Measurements from ENCODE around the gene STX17. TPM values are rescaled to one million over a fixed set of nuclear protein-coding genes. Genes with fewer than 3 reads are reported as not detected.

STX17 gene
- total and polyA plus RNA-seq, 5 donors from 2014 or later, result 26.2 to 33.8 (median 28.5) TPM

GRCh38 chr9:99867536-99867935, 38.9 kb upstream of the STX17 start:
- H3K4me1 ChIP-seq (ENCODE audit: control insufficient read depth, insufficient read depth, low read length, poor library complexity, severe bottlenecking), result peaks cover 5% of the 10 kb centered on the region
- H3K36me3 Mint-ChIP-seq, result no peaks in the 10 kb centered on the region
- H3K27me3 Mint-ChIP-seq, result no peaks in the 10 kb centered on the region
- H3K27me3 ChIP-seq (ENCODE audit: control insufficient read depth, insufficient read depth, low read length), result no peaks in the 10 kb centered on the region
- no peak overlapping the region for H3K27ac ChIP-seq (ENCODE audit: insufficient read depth, low read length, poor library complexity, severe bottlenecking)
- no peak overlapping the region for H3K4me3 Mint-ChIP-seq
- H3K27ac Mint-ChIP-seq, result peak overlapping the region in 1 of 3 donors; percentile 76
- no peak overlapping the region for H3K4me3 ChIP-seq (ENCODE audit: low read depth, low read length)
- no peaks in the 10 kb centered on the region for H3K36me3 ChIP-seq (ENCODE audit: control insufficient read depth, insufficient read depth, low read length)
- H3K9me3 Mint-ChIP-seq, result no peaks in the 10 kb centered on the region
- H3K9me3 ChIP-seq (ENCODE audit: control insufficient read depth in 2 of 2, low read length in 2 of 2), result no peaks in the 10 kb centered on the region
- ATAC-seq (ENCODE audit: low read depth in 2 of 2) (no peak), DNase-seq (peak in 1 of 3 donors; percentile 27)
- H3K4me1 Mint-ChIP-seq, result peaks cover 4 to 22% (median 13%) of the 10 kb centered on the region in 4 donors

GRCh38 chr9:99867968-99868367, 38.5 kb upstream of the STX17 start:
- Histone ChIP-seq H3K4me3 (ENCODE audit: low read depth, low read length) (no peak overlapping the region), H3K27ac (ENCODE audit: insufficient read depth, low read length, poor library complexity, severe bottlenecking) (no peak overlapping the region), H3K27me3 (ENCODE audit: control insufficient read depth, insufficient read depth, low read length) (no peaks in the 10 kb centered on the region), H3K4me1 (ENCODE audit: control insufficient read depth, insufficient read depth, low read length, poor library complexity, severe bottlenecking) (peaks cover 5% of the 10 kb centered on the region), H3K36me3 (ENCODE audit: control insufficient read depth, insufficient read depth, low read length) (no peaks in the 10 kb centered on the region), H3K9me3 (ENCODE audit: control insufficient read depth in 2 of 2, low read length in 2 of 2) (no peaks in the 10 kb centered on the region)
- H3K27ac Mint-ChIP-seq, result no peak overlapping the region
- H3K4me1 Mint-ChIP-seq, result peaks cover 4 to 22% (median 13%) of the 10 kb centered on the region in 4 donors
- no peak overlapping the region for H3K4me3 Mint-ChIP-seq
- DNase-seq (peak in 1 of 3 donors; percentile 26), ATAC-seq (ENCODE audit: low read depth in 2 of 2) (no peak)
- no peaks in the 10 kb centered on the region for H3K27me3 Mint-ChIP-seq
- H3K9me3 Mint-ChIP-seq, result no peaks in the 10 kb centered on the region
- H3K36me3 Mint-ChIP-seq, result no peaks in the 10 kb centered on the region

- Histone ChIP-seq H3K27ac (ENCODE audit: insufficient read depth, low read length, poor library complexity, severe bottlenecking) (no peak overlapping the region), H3K4me3 (ENCODE audit: low read depth, low read length) (no peak overlapping the region), H3K9me3 (ENCODE audit: control insufficient read depth in 2 of 2, low read length in 2 of 2) (no peaks in the 10 kb centered on the region), H3K4me1 (ENCODE audit: control insufficient read depth, insufficient read depth, low read length, poor library complexity, severe bottlenecking) (peaks cover 5% of the 10 kb centered on the region), H3K36me3 (ENCODE audit: control insufficient read depth, insufficient read depth, low read length) (no peaks in the 10 kb centered on the region), H3K27me3 (ENCODE audit: control insufficient read depth, insufficient read depth, low read length) (no peaks in the 10 kb centered on the region)
- Mint-ChIP-seq H3K4me1 (peaks cover 4 to 22% (median 13%) of the 10 kb centered on the region in 4 donors), H3K36me3 (no peaks in the 10 kb centered on the region), H3K9me3 (no peaks in the 10 kb centered on the region), H3K27ac (peak overlapping the region in 1 of 3 donors; percentile 6), H3K27me3 (no peaks in the 10 kb centered on the region), H3K4me3 (no peak overlapping the region)
- ATAC-seq (ENCODE audit: low read depth in 2 of 2), result no peak
- peak in 1 of 3 donors; percentile 44 for DNase-seq
These were observed 37.6 kb upstream of the STX17 start for GRCh38 chr9:99868845-99869244.

DNA sequence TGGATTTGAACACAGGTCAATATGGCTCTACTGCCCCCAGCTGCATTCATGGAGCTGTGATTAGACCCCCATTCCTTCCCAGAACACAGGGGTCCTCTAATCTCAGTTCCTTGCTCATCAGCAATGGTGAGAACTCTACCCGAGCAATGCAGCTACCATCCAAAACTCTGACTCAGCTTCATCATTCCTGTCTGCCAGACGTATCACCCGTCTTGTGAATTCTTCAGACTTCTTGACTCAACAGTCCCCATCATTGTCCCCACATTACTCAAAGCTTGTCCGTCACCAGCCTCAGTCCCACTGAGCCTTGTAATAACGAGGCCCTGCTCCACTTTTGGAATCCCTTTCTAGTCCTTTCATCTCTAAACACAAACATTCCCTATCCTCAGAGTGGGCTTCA, 36.3 kb upstream of the STX17 start:
- Mint-ChIP-seq H3K27me3 (no peaks in the 10 kb centered on the region), H3K9me3 (no peaks in the 10 kb centered on the region), H3K4me1 (peaks cover 4 to 22% (median 13%) of the 10 kb centered on the region in 4 donors), H3K4me3 (no peak overlapping the region), H3K36me3 (no peaks in the 10 kb centered on the region), H3K27ac (no peak overlapping the region)
- no peaks in the 10 kb centered on the region for H3K9me3 ChIP-seq (ENCODE audit: control insufficient read depth in 2 of 2, low read length in 2 of 2)
- no peak overlapping the region for H3K4me3 ChIP-seq (ENCODE audit: low read depth, low read length)
- H3K4me1 ChIP-seq (ENCODE audit: control insufficient read depth, insufficient read depth, low read length, poor library complexity, severe bottlenecking), result peaks cover 5% of the 10 kb centered on the region
- ATAC-seq (ENCODE audit: low read depth in 2 of 2) (no peak), DNase-seq (no peak)
- no peaks in the 10 kb centered on the region for H3K27me3 ChIP-seq (ENCODE audit: control insufficient read depth, insufficient read depth, low read length)
- no peak overlapping the region for H3K27ac ChIP-seq (ENCODE audit: insufficient read depth, low read length, poor library complexity, severe bottlenecking)
- H3K36me3 ChIP-seq (ENCODE audit: control insufficient read depth, insufficient read depth, low read length), result no peaks in the 10 kb centered on the region

- no peaks in the 10 kb centered on the region for H3K9me3 ChIP-seq (ENCODE audit: control insufficient read depth in 2 of 2, low read length in 2 of 2)
- no peaks in the 10 kb centered on the region for H3K36me3 ChIP-seq (ENCODE audit: control insufficient read depth, insufficient read depth, low read length)
- Mint-ChIP-seq H3K27ac (no peak overlapping the region), H3K9me3 (peaks cover 0 to 2% (median 0%) of the 10 kb centered on the region in 7 donors), H3K27me3 (no peaks in the 10 kb centered on the region), H3K4me3 (no peak overlapping the region), H3K36me3 (no peaks in the 10 kb centered on the region), H3K4me1 (peaks cover 0 to 10% (median 5%) of the 10 kb centered on the region in 4 donors)
- H3K27me3 ChIP-seq (ENCODE audit: control insufficient read depth, insufficient read depth, low read length), result peaks cover 1% of the 10 kb centered on the region
- no peak overlapping the region for H3K27ac ChIP-seq (ENCODE audit: insufficient read depth, low read length, poor library complexity, severe bottlenecking)
- ATAC-seq (ENCODE audit: low read depth in 2 of 2), result no peak
- H3K4me3 ChIP-seq (ENCODE audit: low read depth, low read length), result no peak overlapping the region
- H3K4me1 ChIP-seq (ENCODE audit: control insufficient read depth, insufficient read depth, low read length, poor library complexity, severe bottlenecking), result peaks cover 4% of the 10 kb centered on the region
- no peak for DNase-seq
These were observed 32.9 kb upstream of the STX17 start for GRCh38 chr9:99873531-99873930.

DNA sequence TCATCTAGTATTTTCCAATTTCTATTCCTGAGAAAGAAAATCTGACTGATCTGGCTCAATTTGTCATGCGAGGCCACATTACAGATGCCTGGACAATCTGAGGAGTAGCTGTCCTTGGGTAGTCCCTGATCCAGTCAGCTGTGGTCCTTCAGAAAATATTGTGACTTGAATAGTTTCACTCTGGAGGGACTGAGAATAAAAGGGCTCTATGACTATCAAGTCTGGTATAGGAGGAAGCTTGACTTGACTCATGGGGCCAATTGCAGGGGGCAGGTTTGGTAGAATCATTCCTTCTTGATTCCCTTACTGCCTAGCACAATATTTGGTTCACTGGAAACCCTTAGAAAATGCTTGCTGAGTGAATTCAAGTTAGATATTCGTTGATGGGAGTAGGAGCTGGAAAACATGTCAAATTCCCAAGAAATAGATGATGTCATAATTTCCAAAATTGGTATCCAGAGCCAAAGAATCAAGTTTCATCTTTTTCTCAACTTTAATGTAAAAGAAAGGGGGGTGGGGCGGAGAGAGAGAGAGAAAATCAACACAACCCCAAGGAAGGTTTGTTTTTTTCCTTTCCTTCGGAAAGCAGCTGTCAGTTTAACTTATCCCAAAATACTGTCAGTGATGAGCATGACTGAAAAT, 32.4 kb upstream of the STX17 start:
- Histone ChIP-seq H3K36me3 (ENCODE audit: control insufficient read depth, insufficient read depth, low read length) (no peaks in the 10 kb centered on the region), H3K4me3 (ENCODE audit: low read depth, low read length) (no peak overlapping the region), H3K27ac (ENCODE audit: insufficient read depth, low read length, poor library complexity, severe bottlenecking) (no peak overlapping the region), H3K9me3 (ENCODE audit: control insufficient read depth in 2 of 2, low read length in 2 of 2) (no peaks in the 10 kb centered on the region), H3K4me1 (ENCODE audit: control insufficient read depth, insufficient read depth, low read length, poor library complexity, severe bottlenecking) (no peaks in the 10 kb centered on the region), H3K27me3 (ENCODE audit: control insufficient read depth, insufficient read depth, low read length) (peaks cover 1% of the 10 kb centered on the region)
- ATAC-seq (ENCODE audit: low read depth in 2 of 2), result no peak
- Mint-ChIP-seq H3K4me3 (no peak overlapping the region), H3K4me1 (peaks cover 0 to 6% (median 1%) of the 10 kb centered on the region in 4 donors), H3K27me3 (no peaks in the 10 kb centered on the region), H3K27ac (no peak overlapping the region), H3K9me3 (peaks cover 0 to 2% (median 0%) of the 10 kb centered on the region in 7 donors), H3K36me3 (no peaks in the 10 kb centered on the region)
- DNase-seq, result no peak

DNA sequence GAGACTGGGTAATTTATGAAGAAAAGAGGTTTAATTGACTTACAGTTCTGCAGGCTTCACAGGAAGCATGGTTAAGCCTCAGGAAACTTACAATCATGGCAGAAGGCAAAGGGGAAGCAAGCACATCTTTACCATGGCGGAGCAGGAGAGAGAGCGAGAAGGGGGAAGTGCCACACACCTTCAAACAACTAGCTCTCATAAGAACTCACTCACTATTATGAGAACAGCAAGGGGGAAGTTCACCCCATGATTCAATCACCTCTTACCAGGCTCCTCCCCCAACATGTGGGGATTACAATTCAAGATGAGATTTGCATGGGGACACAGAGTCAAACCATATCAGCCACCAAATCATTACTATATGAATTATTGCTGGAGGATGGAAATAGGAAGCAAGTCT, 30.3 kb upstream of the STX17 start:
- Histone ChIP-seq H3K4me3 (ENCODE audit: low read depth, low read length) (no peak overlapping the region), H3K9me3 (ENCODE audit: control insufficient read depth in 2 of 2, low read length in 2 of 2) (no peaks in the 10 kb centered on the region), H3K4me1 (ENCODE audit: control insufficient read depth, insufficient read depth, low read length, poor library complexity, severe bottlenecking) (no peaks in the 10 kb centered on the region), H3K27ac (ENCODE audit: insufficient read depth, low read length, poor library complexity, severe bottlenecking) (no peak overlapping the region), H3K27me3 (ENCODE audit: control insufficient read depth, insufficient read depth, low read length) (peaks cover 1% of the 10 kb centered on the region), H3K36me3 (ENCODE audit: control insufficient read depth, insufficient read depth, low read length) (no peaks in the 10 kb centered on the region)
- Mint-ChIP-seq H3K4me3 (no peak overlapping the region), H3K27me3 (no peaks in the 10 kb centered on the region), H3K36me3 (peaks cover 4% of the 10 kb centered on the region), H3K9me3 (peaks cover 0 to 2% (median 0%) of the 10 kb centered on the region in 7 donors), H3K27ac (no peak overlapping the region), H3K4me1 (no peaks in the 10 kb centered on the region)
- DNase-seq (no peak), ATAC-seq (ENCODE audit: low read depth in 2 of 2) (no peak)

DNA sequence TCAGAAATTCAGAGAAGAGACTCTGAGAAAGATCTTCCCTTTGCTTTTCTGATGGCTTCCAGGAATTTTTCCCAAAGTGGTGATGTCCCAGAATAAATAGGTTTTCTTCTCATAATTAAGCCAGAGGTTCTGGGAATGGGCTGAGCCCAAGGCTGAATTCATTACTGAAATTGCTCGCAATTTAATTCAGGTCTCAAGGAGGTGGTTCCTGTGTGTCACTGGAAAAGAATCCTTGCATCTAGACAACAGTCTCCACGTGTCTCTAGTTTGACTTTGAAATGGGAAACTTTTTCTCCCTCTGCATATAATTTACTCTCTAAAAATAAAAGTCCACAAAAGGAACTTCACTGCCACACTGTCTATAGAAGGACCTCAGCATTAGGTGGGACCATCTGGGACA, 27.8 kb upstream of the STX17 start:
- Mint-ChIP-seq H3K27ac (no peak overlapping the region), H3K9me3 (peaks cover 0 to 2% (median 0%) of the 10 kb centered on the region in 7 donors), H3K27me3 (peaks cover 3% of the 10 kb centered on the region), H3K36me3 (peaks cover 4% of the 10 kb centered on the region), H3K4me3 (no peak overlapping the region), H3K4me1 (no peaks in the 10 kb centered on the region)
- H3K27ac ChIP-seq (ENCODE audit: insufficient read depth, low read length, poor library complexity, severe bottlenecking), result no peak overlapping the region
- no peaks in the 10 kb centered on the region for H3K4me1 ChIP-seq (ENCODE audit: control insufficient read depth, insufficient read depth, low read length, poor library complexity, severe bottlenecking)
- no peaks in the 10 kb centered on the region for H3K36me3 ChIP-seq (ENCODE audit: control insufficient read depth, insufficient read depth, low read length)
- H3K27me3 ChIP-seq (ENCODE audit: control insufficient read depth, insufficient read depth, low read length), result peaks cover 1% of the 10 kb centered on the region
- no peak for ATAC-seq (ENCODE audit: low read depth in 2 of 2)
- no peak for DNase-seq
- H3K4me3 ChIP-seq (ENCODE audit: low read depth, low read length), result no peak overlapping the region
- no peaks in the 10 kb centered on the region for H3K9me3 ChIP-seq (ENCODE audit: control insufficient read depth in 2 of 2, low read length in 2 of 2)

Data from CD4-positive, CD25-positive, alpha-beta regulatory T cell (primary cell).